Endothelial cell of umbilical vein (primary cell): ENCODE measurements around the gene TOMM40. TPM values are rescaled to one million over a fixed set of nuclear protein-coding genes. Genes with fewer than 3 reads are reported as not detected.

Source experiments
- BruUV-seq: library from RNA; stranded (reverse); fragments of 400-500 nt; replicated peaks from 2 replicates; lab custom pipeline; 2021; lab: Mats Ljungman, UMichigan
- CTCF ChIA-PET: fragments of 300-600, 350-600 bp; sonication (Branson Sonifier 250); formaldehyde crosslinking; loops from one replicate; lab custom pipeline; 2021; ENCODE audit warnings: antibody characterized with exemption, inconsistent platforms; lab: Charles Lee
- POLR2A ChIA-PET: fragments of 300-600, 350-600 bp; sonication (Branson Sonifier 250); formaldehyde crosslinking; loops from one replicate; lab custom pipeline; 2021; ENCODE audit warnings: antibody characterized with exemption, inconsistent platforms; lab: Charles Lee
- DNase-seq: peaks from one replicate; pipeline ENCODE4 v3.0.0-alpha.2; 2011; ENCODE audit warnings: low read depth, low spot score
- FAIRE-seq: peaks from 2 replicates; lab custom pipeline; 2011; peaks lifted over from hg19 to GRCh38; lab: Jason Lieb, UNC
- H2AFZ ChIP-seq: 2 replicates; pipeline ENCODE4 v1.6.0; 2012; ENCODE audit warnings: low read depth, low read length, control low read depth, inconsistent platforms
- H3K27ac ChIP-seq: 2 replicates; pipeline ENCODE4 v1.5.1; 2011; ENCODE audit warnings: low read depth, mild to moderate bottlenecking, control low read depth, low read length, moderate library complexity; ENCODE audit not compliant: insufficient read depth
- H3K27me3 ChIP-seq, 2 experiments: 2 replicates each; pipeline versions ENCODE4 v1.6.0 to v1.6.1; 2011; ENCODE audit warnings: low read length in 2 of 2, mixed read lengths in 1 of 2; ENCODE audit not compliant: control insufficient read depth in 2 of 2, insufficient read depth in 2 of 2
- H3K36me3 ChIP-seq, 2 experiments: 2 replicates in 1 of 2; 3 replicates in 1 of 2; pipeline ENCODE4 v1.5.1; 2011; ENCODE audit warnings: low read length in 2 of 2, mild to moderate bottlenecking in 1 of 2, moderate library complexity in 1 of 2; ENCODE audit not compliant: control insufficient read depth in 2 of 2, insufficient read depth in 2 of 2; ENCODE audit errors: extremely low read depth in 1 of 2
- H3K4me1 ChIP-seq: 3 replicates; pipeline ENCODE4 v1.5.1; 2011; ENCODE audit warnings: mild to moderate bottlenecking, low read length; ENCODE audit not compliant: control insufficient read depth, insufficient read depth; ENCODE audit errors: extremely low read depth
- H3K4me2 ChIP-seq: 2 replicates; pipeline ENCODE4 v1.6.1; 2011; ENCODE audit warnings: low read length, control low read depth, mixed read lengths; ENCODE audit not compliant: insufficient read depth
- H3K4me3 ChIP-seq, 3 experiments: fragments of 200-600 bp in 1 of 3; sonication (generic), shearing (Covaris generic) in 1 of 3; replicated peaks in 1 of 3; 2 replicates each; pipeline ENCODE4 v1.5.1; 2011 to 2016; ENCODE audit warnings: control low read depth in 3 of 3, low read length in 3 of 3, mild to moderate bottlenecking in 2 of 3, inconsistent platforms in 1 of 3, low read depth in 1 of 3, moderate library complexity in 1 of 3; ENCODE audit not compliant: insufficient read depth in 1 of 3
- H3K79me2 ChIP-seq: 2 replicates; pipeline ENCODE4 v1.6.0; 2012; ENCODE audit warnings: low read length, inconsistent platforms; ENCODE audit not compliant: control insufficient read depth, insufficient read depth
- H3K9ac ChIP-seq: replicated peaks from 2 replicates; pipeline ENCODE3; 2011; ENCODE audit warnings: low read length, control low read depth; ENCODE audit not compliant: insufficient read depth; ENCODE audit errors: extremely low read depth
- H3K9me1 ChIP-seq: replicated peaks from 3 replicates; pipeline ENCODE4 v1.6.0; 2011; ENCODE audit warnings: mild to moderate bottlenecking, low read length; ENCODE audit not compliant: control insufficient read depth, insufficient read depth; ENCODE audit errors: extremely low read depth
- H3K9me3 ChIP-seq: replicated peaks from 2 replicates; pipeline ENCODE4 v1.5.1; 2012; ENCODE audit warnings: low read length, inconsistent platforms; ENCODE audit not compliant: control insufficient read depth, insufficient read depth
- H4K20me1 ChIP-seq: replicated peaks from 2 replicates; pipeline ENCODE3; 2011; ENCODE audit warnings: mild to moderate bottlenecking, low read length; ENCODE audit not compliant: control insufficient read depth, insufficient read depth; ENCODE audit errors: extremely low read depth
- EZH2 ChIP-seq: IDR thresholded peaks from 2 replicates; pipeline ENCODE4 v1.6.1; 2012; ENCODE audit warnings: borderline replicate concordance, low read depth, mild to moderate bottlenecking, moderate library complexity, low read length, inconsistent platforms; ENCODE audit not compliant: severe bottlenecking
- FOS ChIP-seq: IDR thresholded peaks from 2 replicates; pipeline ENCODE4 v1.6.1; 2011; ENCODE audit warnings: mild to moderate bottlenecking, low read length, moderate library complexity, borderline replicate concordance; ENCODE audit not compliant: insufficient read depth
- JUN ChIP-seq: IDR thresholded peaks from 2 replicates; pipeline ENCODE4 v1.6.1; 2011; ENCODE audit warnings: borderline replicate concordance, low read depth; ENCODE audit not compliant: insufficient read length, insufficient read depth
- MYC ChIP-seq: IDR thresholded peaks from one replicate; pipeline ENCODE4 v1.6.1; 2011; ENCODE audit warnings: mild to moderate bottlenecking, low read depth, low read length
- POLR2A ChIP-seq: IDR thresholded peaks from 2 replicates; pipeline ENCODE4 v1.6.1; 2012; ENCODE audit warnings: low read depth, mild to moderate bottlenecking, control low read depth, low read length
- POLR2AphosphoS5 ChIP-seq: IDR thresholded peaks from 2 replicates; pipeline ENCODE4 v1.6.1; 2012; ENCODE audit warnings: low read depth, mild to moderate bottlenecking, control low read depth, low read length, moderate library complexity; ENCODE audit not compliant: insufficient read depth
- dilution Hi-C: fragments of 300-500 bp; cut with MboI; formaldehyde crosslinking; loops from one replicate; pipeline ENCODE4 v1.15.0; 2019; ENCODE audit warnings: low sequenced_read_pairs; ENCODE audit not compliant: extremely low pct_ligation_motif_present
- intact Hi-C: fragments of 100-400 bp; cut with micrococcal nuclease; formaldehyde crosslinking; loops from one replicate; pipeline ENCODE4 v1.10.0; 2022
- polyA plus RNA-seq, 4 experiments: library from polyadenylated mRNA; depleted of rRNA in 3 of 4; stranded (reverse) in 3 of 4; unstranded in 1 of 4; fragments of >200 nt; gene quantifications; 2 replicates each; pipeline versions ENCODE4 v1.2.1 to v1.2.3, GENCODE V29; 2011 to 2012; ENCODE audit warnings: missing spikeins in 1 of 4
- total RNA-seq: library from RNA; stranded (reverse); gene quantifications from 2 replicates; pipeline ENCODE4 v1.2.3, GENCODE V29; 2021
- TF ChIP-seq, protein P1 (sequence below): IDR thresholded peaks from 2 replicates; pipeline ENCODE4 v1.6.1; 2011; ENCODE audit not compliant: insufficient read depth, insufficient read length
- TF ChIP-seq, protein P2 (sequence below), 2 donors: IDR thresholded peaks; 1 replicate in 1 of 2; 2 replicates in 1 of 2; pipeline ENCODE4 v1.5.1; 2011; ENCODE audit warnings: low read length in 2 of 2, mild to moderate bottlenecking in 2 of 2, moderate library complexity in 2 of 2, control low read depth in 1 of 2, inconsistent platforms in 1 of 2, low read depth in 1 of 2; ENCODE audit not compliant: insufficient read depth in 1 of 2; ENCODE audit errors: extremely low read depth in 1 of 2

TOMM40 gene
- total and polyA plus RNA-seq, 2 donors (not counting 3 experiments of a cell fraction or from before 2014, with no cell fraction given), result 71.8 to 90.7 TPM

DNA sequence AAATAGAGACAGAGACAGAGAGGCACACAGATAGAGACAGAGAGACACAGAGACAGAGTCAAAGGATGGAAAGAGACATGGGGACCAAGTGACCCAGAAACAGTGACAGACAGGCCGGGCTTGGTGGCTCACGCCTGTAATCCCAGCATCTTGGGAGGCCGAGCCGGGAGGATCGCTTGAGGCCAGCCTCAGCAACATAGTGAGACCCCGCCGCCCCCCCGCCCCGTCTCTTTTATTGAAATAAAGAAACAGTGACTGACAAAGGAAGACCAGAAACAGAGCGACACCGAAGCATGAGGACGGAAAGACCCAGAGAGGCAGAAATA, 45.8 kb upstream of the TOMM40 start:
- Histone ChIP-seq H3K27me3 (no peaks in the 10 kb centered on the region), H3K9me1 (no peaks in the 10 kb centered on the region), H3K9me3 (no peaks in the 10 kb centered on the region), H2AFZ (peak overlapping the region; percentile 99), H3K4me2 (peak overlapping the region; percentile 84), H3K27ac (peak overlapping the region; percentile 68), H3K4me3 (peak overlapping the region in 2 of 3 experiments; percentile 40 to 58), H4K20me1 (no peaks in the 10 kb centered on the region), H3K9ac (peak overlapping the region; percentile 73), H3K4me1 (peaks cover 29% of the 10 kb centered on the region), H3K36me3 (no peaks in the 10 kb centered on the region), H3K79me2 (peaks cover 40% of the 10 kb centered on the region)
- DNase-seq (no peak), FAIRE-seq (no peak)
- TF ChIP-seq JUN (no peak), POLR2A (no peak), FOS (no peak), MYC (no peak), EZH2 (no peak), POLR2AphosphoS5 (no peak)
- TF ChIP-seq, protein P1, sequence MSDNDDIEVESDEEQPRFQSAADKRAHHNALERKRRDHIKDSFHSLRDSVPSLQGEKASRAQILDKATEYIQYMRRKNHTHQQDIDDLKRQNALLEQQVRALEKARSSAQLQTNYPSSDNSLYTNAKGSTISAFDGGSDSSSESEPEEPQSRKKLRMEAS, result no peak
- TF ChIP-seq, protein P2, sequence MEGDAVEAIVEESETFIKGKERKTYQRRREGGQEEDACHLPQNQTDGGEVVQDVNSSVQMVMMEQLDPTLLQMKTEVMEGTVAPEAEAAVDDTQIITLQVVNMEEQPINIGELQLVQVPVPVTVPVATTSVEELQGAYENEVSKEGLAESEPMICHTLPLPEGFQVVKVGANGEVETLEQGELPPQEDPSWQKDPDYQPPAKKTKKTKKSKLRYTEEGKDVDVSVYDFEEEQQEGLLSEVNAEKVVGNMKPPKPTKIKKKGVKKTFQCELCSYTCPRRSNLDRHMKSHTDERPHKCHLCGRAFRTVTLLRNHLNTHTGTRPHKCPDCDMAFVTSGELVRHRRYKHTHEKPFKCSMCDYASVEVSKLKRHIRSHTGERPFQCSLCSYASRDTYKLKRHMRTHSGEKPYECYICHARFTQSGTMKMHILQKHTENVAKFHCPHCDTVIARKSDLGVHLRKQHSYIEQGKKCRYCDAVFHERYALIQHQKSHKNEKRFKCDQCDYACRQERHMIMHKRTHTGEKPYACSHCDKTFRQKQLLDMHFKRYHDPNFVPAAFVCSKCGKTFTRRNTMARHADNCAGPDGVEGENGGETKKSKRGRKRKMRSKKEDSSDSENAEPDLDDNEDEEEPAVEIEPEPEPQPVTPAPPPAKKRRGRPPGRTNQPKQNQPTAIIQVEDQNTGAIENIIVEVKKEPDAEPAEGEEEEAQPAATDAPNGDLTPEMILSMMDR (IDR thresholded peaks at IDR 0.05; ENCODE audit: extremely low read depth in 1 of 2, insufficient read depth in 1 of 2, low read depth in 1 of 2, low read length in 2 of 2), result no peak
- dilution Hi-C loops, result no loop called here
- POLR2A ChIA-PET, result interaction anchor here (1.0 kb wide), 1 partner anchor 45 kb away, joined by 3 read pairs; no protein-coding TSS in a partner anchor
- intact Hi-C loops, result loop anchor here (1.0 to 5.0 kb wide), 4 partner anchors 36 to 274 kb away; partner anchors contain the start of gene BCAM
- BruUV-seq, result no TSS peak
- CTCF ChIA-PET, result interaction anchor here (1.0 to 1.5 kb wide), 7 partner anchors 24 to 156 kb away, joined by 4 to 32 read pairs (median 10); partner anchors contain the start of gene BCAM
